HL-60 (cell line): ENCODE data around the gene CELF2.

Experiments used
- REST ChIP-seq: IDR thresholded peaks from 2 replicates; pipeline ENCODE4 v1.6.1; 2012; ENCODE audit warnings: low read depth; ENCODE audit not compliant: insufficient replicate concordance
- TF ChIP-seq, protein P1 (sequence below): IDR thresholded peaks from one replicate; pipeline ENCODE4 v1.5.1; 2011; ENCODE audit warnings: low read length, control low read depth, inconsistent platforms; ENCODE audit not compliant: insufficient read depth

DNA sequence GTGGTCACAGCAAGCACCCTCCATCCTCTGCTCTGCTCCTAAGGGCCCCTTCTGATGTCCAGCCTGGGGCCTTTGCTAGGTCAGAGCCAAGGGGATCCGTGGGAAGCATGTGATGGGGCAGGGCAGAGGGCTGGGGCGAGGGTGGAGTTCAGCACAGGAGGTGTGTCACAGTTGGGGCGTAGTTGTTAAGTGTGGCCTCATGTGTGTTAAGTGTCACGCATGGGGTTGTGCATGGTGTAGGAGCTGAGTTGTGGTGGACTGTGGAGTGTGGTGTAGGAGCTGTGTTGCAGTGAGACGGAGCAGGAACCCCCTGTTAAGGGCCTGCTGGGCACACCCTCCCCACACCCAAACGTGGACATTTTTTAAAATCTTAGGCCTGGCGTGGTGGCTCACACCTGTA, 345.8 kb downstream of the CELF2 start:
- no peak for TF ChIP-seq REST
- TF ChIP-seq, protein P1, sequence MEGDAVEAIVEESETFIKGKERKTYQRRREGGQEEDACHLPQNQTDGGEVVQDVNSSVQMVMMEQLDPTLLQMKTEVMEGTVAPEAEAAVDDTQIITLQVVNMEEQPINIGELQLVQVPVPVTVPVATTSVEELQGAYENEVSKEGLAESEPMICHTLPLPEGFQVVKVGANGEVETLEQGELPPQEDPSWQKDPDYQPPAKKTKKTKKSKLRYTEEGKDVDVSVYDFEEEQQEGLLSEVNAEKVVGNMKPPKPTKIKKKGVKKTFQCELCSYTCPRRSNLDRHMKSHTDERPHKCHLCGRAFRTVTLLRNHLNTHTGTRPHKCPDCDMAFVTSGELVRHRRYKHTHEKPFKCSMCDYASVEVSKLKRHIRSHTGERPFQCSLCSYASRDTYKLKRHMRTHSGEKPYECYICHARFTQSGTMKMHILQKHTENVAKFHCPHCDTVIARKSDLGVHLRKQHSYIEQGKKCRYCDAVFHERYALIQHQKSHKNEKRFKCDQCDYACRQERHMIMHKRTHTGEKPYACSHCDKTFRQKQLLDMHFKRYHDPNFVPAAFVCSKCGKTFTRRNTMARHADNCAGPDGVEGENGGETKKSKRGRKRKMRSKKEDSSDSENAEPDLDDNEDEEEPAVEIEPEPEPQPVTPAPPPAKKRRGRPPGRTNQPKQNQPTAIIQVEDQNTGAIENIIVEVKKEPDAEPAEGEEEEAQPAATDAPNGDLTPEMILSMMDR = no peak
